Skeletal muscle tissue (tissue), 4 donors: ENCODE data around the gene ABCA13. TPM values are rescaled to one million over a fixed set of nuclear protein-coding genes. Genes with fewer than 3 reads are reported as not detected.

ENCODE experiments used
- H3K27ac ChIP-seq: one replicate; pipeline ENCODE4 v1.7.0; 2013; ENCODE audit warnings: mild to moderate bottlenecking, low read depth, low read length, inconsistent platforms
- H3K27me3 ChIP-seq, 3 donors: one replicate each; pipeline ENCODE4 v1.7.0; 2013; ENCODE audit warnings: low read length in 3 of 3; ENCODE audit not compliant: control insufficient read depth in 3 of 3, insufficient read depth in 3 of 3
- H3K36me3 ChIP-seq, 3 donors: one replicate each; pipeline ENCODE4 v1.7.0; 2013; ENCODE audit warnings: low read length in 3 of 3; ENCODE audit not compliant: control insufficient read depth in 3 of 3, insufficient read depth in 3 of 3
- H3K4me1 ChIP-seq, 3 donors: one replicate each; pipeline ENCODE4 v1.7.0; 2013; ENCODE audit warnings: low read length in 3 of 3, mild to moderate bottlenecking in 3 of 3; ENCODE audit not compliant: control insufficient read depth in 3 of 3, insufficient read depth in 3 of 3
- H3K4me3 ChIP-seq, 3 donors: one replicate each; pipeline ENCODE4 v1.7.0; 2013; ENCODE audit warnings: low read length in 3 of 3
- H3K9ac ChIP-seq, 3 donors: one replicate each; pipeline ENCODE4 v1.7.0; 2013; ENCODE audit warnings: low read length in 3 of 3, mild to moderate bottlenecking in 3 of 3, moderate library complexity in 2 of 3, low read depth in 1 of 3
- H3K9me3 ChIP-seq, 3 donors: one replicate each; pipeline ENCODE4 v1.7.0; 2013; ENCODE audit warnings: low read length in 3 of 3; ENCODE audit not compliant: control insufficient read depth in 3 of 3
- total RNA-seq: library from RNA; depleted of rRNA; stranded (reverse); fragments of >200 nt; gene quantifications from one replicate; pipeline ENCODE4 v1.2.3, GENCODE V29; 2014
- donor health status: Osteomylitis.

The ABCA13 gene
- total RNA-seq, 1 donor from 2014 or later: 0.52 TPM

GRCh38 chr7:48224042-48224441, 52.8 kb downstream of the ABCA13 start:
- no peaks in the 10 kb centered on the region for H3K27me3 ChIP-seq
- H3K27ac ChIP-seq: no peak overlapping the region
- no peak overlapping the region for H3K9ac ChIP-seq
- H3K9me3 ChIP-seq: no peaks in the 10 kb centered on the region
- no peak overlapping the region for H3K4me3 ChIP-seq
- H3K4me1 ChIP-seq: no peaks in the 10 kb centered on the region
- H3K36me3 ChIP-seq: no peaks in the 10 kb centered on the region

GRCh38 chr7:48225101-48225500, 53.8 kb downstream of the ABCA13 start:
- Histone ChIP-seq H3K9ac (no peak overlapping the region), H3K27me3 (no peaks in the 10 kb centered on the region), H3K9me3 (no peaks in the 10 kb centered on the region), H3K36me3 (no peaks in the 10 kb centered on the region), H3K27ac (no peak overlapping the region), H3K4me3 (no peak overlapping the region), H3K4me1 (no peaks in the 10 kb centered on the region)

GRCh38 chr7:48237354-48237753, 66.1 kb downstream of the ABCA13 start:
- Histone ChIP-seq H3K9ac (no peak overlapping the region), H3K27ac (no peak overlapping the region), H3K4me3 (no peak overlapping the region), H3K4me1 (no peaks in the 10 kb centered on the region), H3K36me3 (no peaks in the 10 kb centered on the region), H3K27me3 (no peaks in the 10 kb centered on the region), H3K9me3 (peaks cover 0 to 2% (median 0%) of the 10 kb centered on the region in 3 donors)

- peaks cover 0 to 4% (median 0%) of the 10 kb centered on the region in 3 donors for H3K4me1 ChIP-seq
- peaks cover 0 to 3% (median 0%) of the 10 kb centered on the region in 3 donors for H3K27me3 ChIP-seq
- no peak overlapping the region for H3K9ac ChIP-seq
- no peak overlapping the region for H3K27ac ChIP-seq
- no peaks in the 10 kb centered on the region for H3K36me3 ChIP-seq
- H3K4me3 ChIP-seq: no peak overlapping the region
- H3K9me3 ChIP-seq: no peaks in the 10 kb centered on the region
Measured at GRCh38 chr7:48242846-48243245, 71.6 kb downstream of the ABCA13 start.

GRCh38 chr7:48244864-48245271, 73.6 kb downstream of the ABCA13 start:
- H3K27ac ChIP-seq: no peak overlapping the region

GRCh38 chr7:48245751-48246472, 74.7 kb downstream of the ABCA13 start:
- H3K36me3 ChIP-seq: no peaks in the 10 kb centered on the region
- peaks cover 0 to 3% (median 0%) of the 10 kb centered on the region in 3 donors for H3K27me3 ChIP-seq
- H3K9me3 ChIP-seq: no peaks in the 10 kb centered on the region
- no peak overlapping the region for H3K4me3 ChIP-seq
- H3K27ac ChIP-seq: no peak overlapping the region
- peaks cover 0 to 4% (median 0%) of the 10 kb centered on the region in 3 donors for H3K4me1 ChIP-seq
- H3K9ac ChIP-seq: no peak overlapping the region

More at GRCh38 chr7:48244864-48245271, 73.6 kb downstream of the ABCA13 start:
- Histone ChIP-seq H3K27me3 (peaks cover 0 to 3% (median 0%) of the 10 kb centered on the region in 3 donors), H3K36me3 (no peaks in the 10 kb centered on the region), H3K9me3 (no peaks in the 10 kb centered on the region), H3K4me1 (peaks cover 0 to 4% (median 0%) of the 10 kb centered on the region in 3 donors), H3K9ac (no peak overlapping the region), H3K4me3 (no peak overlapping the region)

- H3K27ac ChIP-seq: no peak overlapping the region
- H3K9me3 ChIP-seq: no peaks in the 10 kb centered on the region
- no peaks in the 10 kb centered on the region for H3K27me3 ChIP-seq
- H3K36me3 ChIP-seq: no peaks in the 10 kb centered on the region
- H3K4me1 ChIP-seq: peaks cover 0 to 4% (median 0%) of the 10 kb centered on the region in 3 donors
- no peak overlapping the region for H3K4me3 ChIP-seq
- H3K9ac ChIP-seq: no peak overlapping the region
Measured at GRCh38 chr7:48249166-48249565, 77.9 kb downstream of the ABCA13 start.

- no peak overlapping the region for H3K4me3 ChIP-seq
- no peak overlapping the region for H3K27ac ChIP-seq
- H3K9me3 ChIP-seq: no peaks in the 10 kb centered on the region
- H3K9ac ChIP-seq: no peak overlapping the region
- H3K4me1 ChIP-seq: no peaks in the 10 kb centered on the region
- H3K36me3 ChIP-seq: no peaks in the 10 kb centered on the region
- no peaks in the 10 kb centered on the region for H3K27me3 ChIP-seq
Measured at GRCh38 chr7:48250441-48250951, 79.2 kb downstream of the ABCA13 start.

- H3K9ac ChIP-seq: no peak overlapping the region
- H3K36me3 ChIP-seq: no peaks in the 10 kb centered on the region
- H3K4me1 ChIP-seq: no peaks in the 10 kb centered on the region
- no peaks in the 10 kb centered on the region for H3K27me3 ChIP-seq
- H3K27ac ChIP-seq: no peak overlapping the region
- no peaks in the 10 kb centered on the region for H3K9me3 ChIP-seq
- H3K4me3 ChIP-seq: no peak overlapping the region
Measured at GRCh38 chr7:48251766-48252165, 80.5 kb downstream of the ABCA13 start.

- peaks cover 0 to 2% (median 0%) of the 10 kb centered on the region in 3 donors for H3K9me3 ChIP-seq
- no peaks in the 10 kb centered on the region for H3K4me1 ChIP-seq
- H3K27me3 ChIP-seq: no peaks in the 10 kb centered on the region
- no peak overlapping the region for H3K27ac ChIP-seq
- H3K9ac ChIP-seq: no peak overlapping the region
- H3K36me3 ChIP-seq: no peaks in the 10 kb centered on the region
- no peak overlapping the region for H3K4me3 ChIP-seq
Measured at GRCh38 chr7:48252995-48253394, 81.7 kb downstream of the ABCA13 start.
